WTC11 (cell line): ENCODE measurements around the gene DALRD3. TPM values are rescaled to one million over a fixed set of nuclear protein-coding genes. Genes with fewer than 3 reads are reported as not detected.
A peak's percentile ranks its signal among the peaks of the same experiment; 100 is the strongest.

Experiments
- ATAC-seq: fragments of 200-7000 bp; cut with Tn5 transposase; 2 replicates; pipeline ENCODE4 v1.10.0; 2021; ENCODE audit warnings: mild to moderate bottlenecking, moderate library complexity
- CTCF ChIA-PET: fragments of 300-600 bp; sonication (Branson Sonifier 250); formaldehyde crosslinking; loops from one replicate; lab custom pipeline; 2021; ENCODE audit warnings: antibody characterized with exemption; lab: Charles Lee
- POLR2A ChIA-PET: fragments of 350-600 bp; sonication (Branson Sonifier 250); formaldehyde crosslinking; loops from one replicate; lab custom pipeline; 2021; ENCODE audit warnings: antibody characterized with exemption; lab: Charles Lee
- DNase-seq: peaks from one replicate; pipeline ENCODE4 v3.0.0; 2021; ENCODE audit warnings: low spot score
- H3K27ac Mint-ChIP-seq: 2 replicates; pipeline ENCODE4 v1.8.0; 2021; ENCODE audit warnings: mixed read lengths
- H3K27me3 Mint-ChIP-seq: 2 replicates; pipeline ENCODE4 v1.8.0; 2021; ENCODE audit warnings: low read depth, mild to moderate bottlenecking, moderate library complexity, mixed read lengths
- H3K36me3 Mint-ChIP-seq: 2 replicates; pipeline ENCODE4 v1.8.0; 2021; ENCODE audit warnings: mixed read lengths
- H3K4me1 Mint-ChIP-seq: 2 replicates; pipeline ENCODE4 v1.8.0; 2022; ENCODE audit warnings: mixed read lengths
- H3K4me3 Mint-ChIP-seq: 2 replicates; pipeline ENCODE4 v1.8.0; 2021; ENCODE audit warnings: mild to moderate bottlenecking, moderate library complexity, mixed read lengths
- H3K9me3 Mint-ChIP-seq: 2 replicates; pipeline ENCODE4 v1.8.0; 2021; ENCODE audit warnings: mixed read lengths
- CREB1 ChIP-seq: sonication (generic); formaldehyde crosslinking; IDR thresholded peaks from 2 replicates; pipeline ENCODE4 v1.8.0; 2023; ENCODE audit warnings: mild to moderate bottlenecking, missing genetic modification reagents
- CREM ChIP-seq: sonication (generic); formaldehyde crosslinking; IDR thresholded peaks from 2 replicates; pipeline ENCODE4 v1.8.1; 2022; ENCODE audit warnings: mild to moderate bottlenecking, missing genetic modification reagents, moderate library complexity
- FOXP1 ChIP-seq: sonication (generic); formaldehyde crosslinking; IDR thresholded peaks from 2 replicates; pipeline ENCODE4 v1.8.0; 2022; ENCODE audit warnings: missing genetic modification reagents, mild to moderate bottlenecking, moderate library complexity, borderline replicate concordance
- IRF1 ChIP-seq: sonication (generic); formaldehyde crosslinking; IDR thresholded peaks from 2 replicates; pipeline ENCODE4 v1.8.0; 2023; ENCODE audit warnings: missing genetic modification reagents
- NFATC4 ChIP-seq: fragments of 250-450 bp; sonication (Bioruptor Pico); IDR thresholded peaks from 2 replicates; pipeline ENCODE4 v1.9.0; 2021; ENCODE audit warnings: mild to moderate bottlenecking
- NFE2L1 ChIP-seq: sonication (generic); formaldehyde crosslinking; IDR thresholded peaks from 2 replicates; pipeline ENCODE4 v1.8.1; 2023; ENCODE audit warnings: missing genetic modification reagents
- PRDM15 ChIP-seq: sonication (generic); formaldehyde crosslinking; IDR thresholded peaks from 2 replicates; pipeline ENCODE4 v1.8.0; 2022; ENCODE audit warnings: missing genetic modification reagents
- ZBTB43 ChIP-seq: sonication (generic); formaldehyde crosslinking; IDR thresholded peaks from 2 replicates; pipeline ENCODE4 v1.8.1; 2023; ENCODE audit warnings: mild to moderate bottlenecking, missing genetic modification reagents
- ZNF219 ChIP-seq: sonication (generic); formaldehyde crosslinking; IDR thresholded peaks from 2 replicates; pipeline ENCODE4 v1.8.0; 2023; ENCODE audit warnings: missing genetic modification reagents, mild to moderate bottlenecking, borderline replicate concordance
- ZNF416 ChIP-seq: fragments of 250-450 bp; sonication (Bioruptor Pico); IDR thresholded peaks from 2 replicates; pipeline ENCODE4 v1.9.0; 2021; ENCODE audit warnings: mild to moderate bottlenecking, inconsistent platforms
- ZNF532 ChIP-seq: fragments of 250-450 bp; sonication (Bioruptor Pico); IDR thresholded peaks from 2 replicates; pipeline ENCODE4 v1.9.0; 2021; ENCODE audit warnings: mild to moderate bottlenecking, borderline replicate concordance
- total RNA-seq: library from RNA; stranded (reverse); gene quantifications from 3 replicates; pipeline ENCODE4 v1.2.3, GENCODE V29; 2021

Gene DALRD3
- total RNA-seq, 1 experiment from 2014 or later = 41.4 TPM

- Mint-ChIP-seq H3K36me3 (peaks cover 67% of the 10 kb centered on the region), H3K27ac (no peak overlapping the region; the same call in 1 of the 2 replicates), H3K9me3 (no peaks in the 10 kb centered on the region), H3K4me3 (peak overlapping the region; percentile 90), H3K4me1 (peaks cover 26% of the 10 kb centered on the region), H3K27me3 (no peaks in the 10 kb centered on the region)
- POLR2A ChIA-PET = no interaction called here
- CTCF ChIA-PET = no interaction called here
- DNase-seq = no peak
- no peak for ATAC-seq
- no peak for TF ChIP-seq CREM (CRISPR knock-in tag)
Observed at GRCh38 chr3:49027634-49028033, 9.3 kb upstream of the DALRD3 start.

GRCh38 chr3:49026536-49026935, 8.2 kb upstream of the DALRD3 start:
- ATAC-seq = no peak
- DNase-seq = no peak
- Mint-ChIP-seq H3K4me3 (no peak overlapping the region), H3K36me3 (peaks cover 61% of the 10 kb centered on the region), H3K27ac (no peak overlapping the region), H3K9me3 (no peaks in the 10 kb centered on the region), H3K27me3 (no peaks in the 10 kb centered on the region), H3K4me1 (peaks cover 26% of the 10 kb centered on the region)
- CTCF ChIA-PET = no interaction called here
- TF ChIP-seq FOXP1 (CRISPR knock-in tag) = 0 out of 2 replicates have a peak, but pooled peaks have one; percentile 25
- no peak for TF ChIP-seq IRF1
- TF ChIP-seq ZBTB43 (CRISPR knock-in tag) = peak; percentile 28; the same call in 1 of the 2 replicates
- POLR2A ChIA-PET = interaction anchor here (1.0 kb wide), 1 partner anchor 68 kb away, joined by 4 read pairs; the partner anchor contains the start of gene QRICH1

- H3K36me3 Mint-ChIP-seq = peaks cover 57% of the 10 kb centered on the region
- POLR2A ChIA-PET = interaction anchor here (1.0 kb wide), 1 partner anchor 68 kb away, joined by 4 read pairs; the partner anchor contains the start of gene QRICH1
- no peaks in the 10 kb centered on the region for H3K27me3 Mint-ChIP-seq
- peak overlapping the region; percentile 45; the same call in 1 of the 2 replicates for H3K27ac Mint-ChIP-seq
- CTCF ChIA-PET = no interaction called here
- DNase-seq (no peak), ATAC-seq (no peak)
- H3K4me1 Mint-ChIP-seq = peaks cover 26% of the 10 kb centered on the region
- H3K9me3 Mint-ChIP-seq = no peaks in the 10 kb centered on the region
- TF ChIP-seq PRDM15 = no peak
- 0 out of 2 replicates have a peak, but pooled peaks have one; percentile 21 for TF ChIP-seq NFATC4 (CRISPR knock-in tag)
- 0 out of 2 replicates have a peak, but pooled peaks have one; percentile 2 for TF ChIP-seq NFE2L1 (CRISPR knock-in tag)
- H3K4me3 Mint-ChIP-seq = no peak overlapping the region
Observed at GRCh38 chr3:49025793-49026520, 7.6 kb upstream of the DALRD3 start.

GRCh38 chr3:49025005-49025792, 6.8 kb upstream of the DALRD3 start:
- peak overlapping the region; percentile 45; the same call in 1 of the 2 replicates for H3K27ac Mint-ChIP-seq
- ChIA-PET CTCF (interaction anchor here (6.3 kb wide), 1 partner anchor 15 kb away, joined by 124 read pairs; the partner anchor contains the start of gene WDR6), POLR2A (interaction anchor here (1.4 kb wide), 1 partner anchor 37 kb away, joined by 3 read pairs; no protein-coding TSS in a partner anchor)
- H3K36me3 Mint-ChIP-seq = peaks cover 57% of the 10 kb centered on the region
- H3K9me3 Mint-ChIP-seq = no peaks in the 10 kb centered on the region
- H3K4me1 Mint-ChIP-seq = peaks cover 28% of the 10 kb centered on the region
- no peak overlapping the region for H3K4me3 Mint-ChIP-seq
- ATAC-seq (no peak), DNase-seq (no peak)
- H3K27me3 Mint-ChIP-seq = no peaks in the 10 kb centered on the region
- TF ChIP-seq ZNF532 (CRISPR knock-in tag) = no peak
- TF ChIP-seq CREB1 (CRISPR knock-in tag) = no peak
- TF ChIP-seq ZNF416 (CRISPR knock-in tag) = no peak
- 0 out of 2 replicates have a peak, but pooled peaks have one; percentile 43 for TF ChIP-seq NFE2L1 (CRISPR knock-in tag)
- no peak for TF ChIP-seq ZNF219 (CRISPR knock-in tag)
